ENCODE measurements around the gene OXCT2.
A peak's percentile ranks its signal among the peaks of the same experiment; 100 is the strongest.

OXCT2 gene

DNA sequence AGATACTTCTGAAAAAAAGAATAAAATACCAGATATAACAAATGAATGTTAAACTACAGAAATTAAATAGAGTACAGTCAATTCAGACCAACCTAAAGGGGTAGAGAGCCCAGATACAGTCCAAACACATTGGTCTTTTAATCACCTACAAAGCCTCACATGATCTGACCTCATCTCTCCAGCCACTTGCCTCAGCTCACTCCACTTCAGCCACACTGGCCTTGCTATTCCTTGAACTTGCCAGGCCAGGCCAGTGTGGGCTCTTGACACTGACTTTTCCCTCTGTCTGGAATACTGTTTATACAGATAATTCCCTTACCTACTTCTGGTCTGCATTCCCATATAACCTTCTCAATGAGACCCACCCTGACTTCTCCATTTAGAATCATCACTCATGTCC is 49.5 kb downstream of the OXCT2 start:
- H3K4me3 ChIP-seq (ENCODE audit: control insufficient read depth, low read depth, low read length) = no peak overlapping the region
- DNase-seq (ENCODE audit: low read depth) = no peak
- TF ChIP-seq, protein P1, sequence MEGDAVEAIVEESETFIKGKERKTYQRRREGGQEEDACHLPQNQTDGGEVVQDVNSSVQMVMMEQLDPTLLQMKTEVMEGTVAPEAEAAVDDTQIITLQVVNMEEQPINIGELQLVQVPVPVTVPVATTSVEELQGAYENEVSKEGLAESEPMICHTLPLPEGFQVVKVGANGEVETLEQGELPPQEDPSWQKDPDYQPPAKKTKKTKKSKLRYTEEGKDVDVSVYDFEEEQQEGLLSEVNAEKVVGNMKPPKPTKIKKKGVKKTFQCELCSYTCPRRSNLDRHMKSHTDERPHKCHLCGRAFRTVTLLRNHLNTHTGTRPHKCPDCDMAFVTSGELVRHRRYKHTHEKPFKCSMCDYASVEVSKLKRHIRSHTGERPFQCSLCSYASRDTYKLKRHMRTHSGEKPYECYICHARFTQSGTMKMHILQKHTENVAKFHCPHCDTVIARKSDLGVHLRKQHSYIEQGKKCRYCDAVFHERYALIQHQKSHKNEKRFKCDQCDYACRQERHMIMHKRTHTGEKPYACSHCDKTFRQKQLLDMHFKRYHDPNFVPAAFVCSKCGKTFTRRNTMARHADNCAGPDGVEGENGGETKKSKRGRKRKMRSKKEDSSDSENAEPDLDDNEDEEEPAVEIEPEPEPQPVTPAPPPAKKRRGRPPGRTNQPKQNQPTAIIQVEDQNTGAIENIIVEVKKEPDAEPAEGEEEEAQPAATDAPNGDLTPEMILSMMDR (conservative IDR thresholded peaks at IDR 0.05; ENCODE audit: control insufficient read depth, insufficient read depth, low read depth, low read length) = no peak

DNA sequence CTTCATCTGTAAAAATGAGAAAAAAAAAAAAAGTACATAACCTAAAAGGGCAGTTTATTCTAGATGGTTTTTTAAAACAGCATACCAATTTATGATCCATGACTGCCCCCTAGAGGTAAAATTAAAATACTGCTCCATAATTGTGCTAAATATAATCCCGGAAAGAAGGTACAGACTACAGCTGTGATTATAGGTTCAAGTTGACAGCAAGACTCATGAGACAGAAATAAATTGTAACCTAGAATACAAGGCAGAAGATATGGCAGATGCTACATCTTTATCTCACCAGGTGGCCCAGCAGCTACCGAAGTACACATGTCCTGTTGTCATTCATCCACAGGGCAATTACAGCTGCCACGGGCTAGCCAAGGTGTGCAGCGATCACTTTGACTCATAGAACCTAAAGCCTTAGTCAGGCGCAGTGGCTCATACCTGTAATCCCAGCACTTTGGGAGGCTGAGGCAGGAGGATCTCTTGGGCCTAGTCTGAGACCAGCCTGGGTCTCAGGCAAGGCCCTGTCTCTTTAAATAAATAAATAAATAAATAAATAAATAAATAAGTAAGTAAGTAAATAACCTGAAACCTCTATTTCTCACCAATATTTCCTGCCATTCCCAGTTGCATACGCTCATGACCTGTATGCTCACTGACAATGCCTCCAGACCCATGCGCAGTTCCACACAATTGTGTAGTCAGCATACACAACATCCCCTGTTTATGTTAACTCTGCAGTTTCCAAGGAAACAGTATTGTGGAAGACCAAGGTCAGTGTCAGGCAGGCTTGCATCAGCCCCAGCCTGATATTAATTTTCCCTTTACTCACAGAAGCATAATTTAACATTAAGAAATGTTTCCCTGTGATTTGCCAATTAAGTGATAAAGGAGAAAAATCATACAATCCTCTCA is 50.8 kb downstream of the OXCT2 start:
- DNase-seq (ENCODE audit: low read depth) = peak; percentile 71
- H3K4me3 ChIP-seq (ENCODE audit: control insufficient read depth, low read depth, low read length) = no peak overlapping the region
- TF ChIP-seq, protein P1 (conservative IDR thresholded peaks at IDR 0.05; ENCODE audit: control insufficient read depth, insufficient read depth, low read depth, low read length) = peak; percentile 56

Measured in fibroblast of mammary gland (primary cell).